B cell (primary cell): ENCODE results near the gene UBE2J2. TPM values are rescaled to one million over a fixed set of nuclear protein-coding genes. Genes with fewer than 3 reads are reported as not detected.

Source experiments
- ATAC-seq: fragments of 200-7000 bp; cut with Tn5 transposase; one replicate; pipeline ENCODE4 v1.10.0; 2021; ENCODE audit warnings: low read depth, mild to moderate bottlenecking, moderate number of reproducible peaks, moderate library complexity
- CTCF ChIA-PET: fragments of 350-600 bp; sonication (Branson Sonifier 250); formaldehyde crosslinking; loops from one replicate; lab custom pipeline; 2021; ENCODE audit warnings: antibody characterized with exemption, inconsistent platforms; lab: Charles Lee
- POLR2A ChIA-PET: fragments of 350-600 bp; sonication (Branson Sonifier 250); formaldehyde crosslinking; loops from one replicate; lab custom pipeline; 2021; ENCODE audit warnings: antibody characterized with exemption; lab: Charles Lee
- DNase-seq: peaks from one replicate; pipeline ENCODE4 v3.0.0; 2013
- H2AFZ ChIP-seq: 2 replicates; pipeline ENCODE4 v1.6.1; 2012; ENCODE audit warnings: mild to moderate bottlenecking, low read depth, low read length; ENCODE audit not compliant: insufficient read depth, poor library complexity, severe bottlenecking
- H3K27ac ChIP-seq, 2 donors: 1 replicate in 1 of 2; 2 replicates in 1 of 2; pipeline ENCODE4 v1.5.1; 2012 to 2013; ENCODE audit warnings: low read length in 2 of 2, mild to moderate bottlenecking in 2 of 2, moderate library complexity in 1 of 2
- H3K27me3 ChIP-seq, 4 experiments: fragments of 200-600 bp in 1 of 4; sonication (generic) in 1 of 4; replicated peaks in 1 of 4; 1 replicate in 2 of 4; 2 replicates in 2 of 4; pipeline versions ENCODE4 v1.6.1 to v1.7.0; 2013 to 2016; ENCODE audit warnings: low read length in 3 of 4, mild to moderate bottlenecking in 2 of 4, mixed read lengths in 1 of 4, moderate library complexity in 1 of 4; ENCODE audit not compliant: insufficient read depth in 4 of 4, control insufficient read depth in 3 of 4; ENCODE audit errors: control extremely low read depth in 1 of 4
- H3K36me3 ChIP-seq, 2 experiments: replicated peaks in 1 of 2; 1 replicate in 1 of 2; 2 replicates in 1 of 2; pipeline versions ENCODE4 v1.6.1 to v1.7.1; 2013; ENCODE audit warnings: low read length in 1 of 2; ENCODE audit not compliant: insufficient read depth in 2 of 2, control insufficient read depth in 1 of 2; ENCODE audit errors: control extremely low read depth in 1 of 2, extremely low read depth in 1 of 2
- H3K4me1 ChIP-seq, 2 donors: fragments of 200-600 bp in 1 of 2; sonication (generic) in 1 of 2; 1 replicate in 1 of 2; 2 replicates in 1 of 2; pipeline versions ENCODE4 v1.5.1 to v1.6.1; 2013 to 2017; ENCODE audit warnings: low read length in 2 of 2; ENCODE audit not compliant: control insufficient read depth in 2 of 2, insufficient read depth in 2 of 2
- H3K4me2 ChIP-seq: replicated peaks from 2 replicates; pipeline ENCODE3; 2012; ENCODE audit warnings: mild to moderate bottlenecking, low read depth, low read length; ENCODE audit not compliant: poor library complexity, severe bottlenecking
- H3K4me3 ChIP-seq, 5 experiments: fragments of 200-600 bp in 1 of 5; sonication (generic) in 1 of 5; 1 replicate in 3 of 5; 2 replicates in 2 of 5; pipeline versions ENCODE4 v1.5.1 to v1.7.0; 2011 to 2016; ENCODE audit warnings: low read length in 4 of 5, mild to moderate bottlenecking in 4 of 5, low read depth in 2 of 5, control low read depth in 1 of 5, moderate library complexity in 1 of 5; ENCODE audit not compliant: insufficient read depth in 1 of 5; ENCODE audit errors: control extremely low read depth in 1 of 5, extremely low read depth in 1 of 5
- H3K79me2 ChIP-seq: fragments of 200-600 bp; sonication (generic); one replicate; pipeline ENCODE4 v1.6.0; 2016; ENCODE audit warnings: low read length; ENCODE audit not compliant: control insufficient read depth, insufficient read depth
- H3K9ac ChIP-seq: fragments of 200-600 bp; sonication (generic); 2 replicates; pipeline ENCODE4 v1.6.1; 2017; ENCODE audit warnings: mild to moderate bottlenecking, low read length, moderate library complexity
- H3K9me3 ChIP-seq, 3 donors: one replicate each; pipeline versions ENCODE4 v1.6.1 to v1.7.1; 2013; ENCODE audit warnings: low read length in 2 of 3; ENCODE audit not compliant: control insufficient read depth in 2 of 3, insufficient read depth in 1 of 3; ENCODE audit errors: control extremely low read depth in 1 of 3
- H4K20me1 ChIP-seq: 2 replicates; pipeline ENCODE4 v1.6.0; 2012; ENCODE audit warnings: mild to moderate bottlenecking, low read length; ENCODE audit not compliant: insufficient read depth, control insufficient read depth, poor library complexity, severe bottlenecking
- H3K27ac Mint-ChIP-seq: one replicate; pipeline ENCODE4 v1.8.0; 2021; ENCODE audit warnings: mixed read lengths
- H3K27me3 Mint-ChIP-seq: one replicate; pipeline ENCODE4 v1.8.0; 2021; ENCODE audit warnings: mixed read lengths
- H3K4me1 Mint-ChIP-seq: one replicate; pipeline ENCODE4 v1.8.0; 2021; ENCODE audit warnings: mixed read lengths
- H3K4me3 Mint-ChIP-seq: one replicate; pipeline ENCODE4 v1.8.0; 2021; ENCODE audit warnings: mixed read lengths
- H3K9me3 Mint-ChIP-seq: one replicate; pipeline ENCODE4 v1.8.0; 2022; ENCODE audit warnings: mixed read lengths; ENCODE audit not compliant: insufficient read depth
- EZH2 ChIP-seq: IDR thresholded peaks from 2 replicates; pipeline ENCODE4 v1.6.1; 2012; ENCODE audit warnings: borderline replicate concordance, low read depth, mild to moderate bottlenecking, moderate library complexity, low read length; ENCODE audit not compliant: insufficient read depth, poor library complexity, severe bottlenecking
- WGBS: methylation state at CpG from one replicate; pipeline ENCODE4 v1.1.5; 2013; ENCODE audit warnings: missing lambda C conversion rate; ENCODE audit not compliant: insufficient coverage; 5-methylcytosine and 5-hydroxymethylcytosine counted together
- intact Hi-C: fragments of 100-400 bp; cut with micrococcal nuclease; formaldehyde crosslinking; loops from one replicate; pipeline ENCODE4 v1.10.0; 2022
- polyA plus RNA-seq: library from polyadenylated mRNA; depleted of rRNA; stranded (reverse); fragments of >200 nt; gene quantifications from 2 replicates; pipeline ENCODE4 v1.2.3, GENCODE V29; 2012
- total RNA-seq, 2 donors: library from RNA; stranded (reverse); fragments of 120-200 nt in 1 of 2; gene quantifications; 1 replicate in 1 of 2; 2 replicates in 1 of 2; pipeline versions ENCODE4 v1.2.3 to v1.2.4, GENCODE V29; 2013 to 2022
- TF ChIP-seq, protein P1 (sequence below): fragments of 200-600 bp; IDR thresholded peaks from one replicate; pipeline ENCODE4 v1.8.0; 2022; ENCODE audit warnings: antibody characterized with exemption, mild to moderate bottlenecking

The UBE2J2 gene
- total and polyA plus RNA-seq, 2 donors (not counting 1 experiment from before 2014, with no cell fraction given): 40.1 to 115 TPM

GRCh38 chr1:1215080-1215676 lies 58.5 kb downstream of the UBE2J2 start:
- Mint-ChIP-seq H3K27me3 (no peaks in the 10 kb centered on the region), H3K4me3 (no peak overlapping the region), H3K9me3 (no peaks in the 10 kb centered on the region), H3K4me1 (peaks cover 25% of the 10 kb centered on the region), H3K27ac (peak overlapping the region; percentile 37)
- Histone ChIP-seq H2AFZ (no peak overlapping the region), H3K27ac (peak overlapping the region in 1 of 2 donors; percentile 10), H3K4me3 (no peak overlapping the region), H3K79me2 (peaks cover 3% of the 10 kb centered on the region), H3K9ac (no peak overlapping the region), H3K9me3 (peaks cover 0 to 11% (median 0%) of the 10 kb centered on the region in 3 donors), H3K4me1 (peaks cover 36 to 41% of the 10 kb centered on the region in 2 donors), H3K36me3 (peaks cover 0 to 25% of the 10 kb centered on the region in 2 experiments), H3K4me2 (peak overlapping the region; percentile 77), H4K20me1 (peaks cover 32% of the 10 kb centered on the region), H3K27me3 (peaks cover 0 to 15% (median 5%) of the 10 kb centered on the region in 4 experiments)
- POLR2A ChIA-PET: interaction anchor here (0.6 kb wide), 1 partner anchor 89 kb away, joined by 3 read pairs; no protein-coding TSS in a partner anchor
- DNase-seq (no peak), ATAC-seq (peak; percentile 26)
- WGBS: 88% methylated on average over 4 of the region's 11 CpGs
- no peak for TF ChIP-seq EZH2
- TF ChIP-seq, protein P1, sequence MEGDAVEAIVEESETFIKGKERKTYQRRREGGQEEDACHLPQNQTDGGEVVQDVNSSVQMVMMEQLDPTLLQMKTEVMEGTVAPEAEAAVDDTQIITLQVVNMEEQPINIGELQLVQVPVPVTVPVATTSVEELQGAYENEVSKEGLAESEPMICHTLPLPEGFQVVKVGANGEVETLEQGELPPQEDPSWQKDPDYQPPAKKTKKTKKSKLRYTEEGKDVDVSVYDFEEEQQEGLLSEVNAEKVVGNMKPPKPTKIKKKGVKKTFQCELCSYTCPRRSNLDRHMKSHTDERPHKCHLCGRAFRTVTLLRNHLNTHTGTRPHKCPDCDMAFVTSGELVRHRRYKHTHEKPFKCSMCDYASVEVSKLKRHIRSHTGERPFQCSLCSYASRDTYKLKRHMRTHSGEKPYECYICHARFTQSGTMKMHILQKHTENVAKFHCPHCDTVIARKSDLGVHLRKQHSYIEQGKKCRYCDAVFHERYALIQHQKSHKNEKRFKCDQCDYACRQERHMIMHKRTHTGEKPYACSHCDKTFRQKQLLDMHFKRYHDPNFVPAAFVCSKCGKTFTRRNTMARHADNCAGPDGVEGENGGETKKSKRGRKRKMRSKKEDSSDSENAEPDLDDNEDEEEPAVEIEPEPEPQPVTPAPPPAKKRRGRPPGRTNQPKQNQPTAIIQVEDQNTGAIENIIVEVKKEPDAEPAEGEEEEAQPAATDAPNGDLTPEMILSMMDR: no peak
- intact Hi-C loops: no loop called here
- CTCF ChIA-PET: interaction anchor here (0.9 to 1.9 kb wide), 3 partner anchors 12 to 93 kb away, joined by 3 to 11 read pairs (median 3); no protein-coding TSS in a partner anchor
